Measurements from ENCODE around the gene ANO10.

Gene ANO10

DNA sequence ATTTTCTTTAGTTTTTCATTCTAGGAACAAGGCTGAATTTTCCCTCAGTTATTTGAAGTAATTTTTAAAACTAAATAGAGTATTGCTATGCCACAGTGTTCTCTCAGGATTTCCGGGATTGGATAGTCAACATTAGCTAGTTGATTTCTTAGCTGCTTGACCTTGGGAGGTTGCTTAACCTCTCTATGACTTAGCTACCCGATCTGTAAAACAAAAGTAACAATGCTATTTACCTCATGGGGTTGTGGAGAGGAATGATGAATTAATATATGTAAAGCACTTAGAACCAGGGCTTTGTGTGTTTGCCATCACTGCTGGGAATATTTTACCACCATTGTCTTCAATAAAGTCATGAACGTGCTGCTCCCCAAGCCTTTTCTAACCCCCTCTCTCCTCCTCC, 278.0 kb downstream of the ANO10 start:
- DNase-seq: no peak

DNA sequence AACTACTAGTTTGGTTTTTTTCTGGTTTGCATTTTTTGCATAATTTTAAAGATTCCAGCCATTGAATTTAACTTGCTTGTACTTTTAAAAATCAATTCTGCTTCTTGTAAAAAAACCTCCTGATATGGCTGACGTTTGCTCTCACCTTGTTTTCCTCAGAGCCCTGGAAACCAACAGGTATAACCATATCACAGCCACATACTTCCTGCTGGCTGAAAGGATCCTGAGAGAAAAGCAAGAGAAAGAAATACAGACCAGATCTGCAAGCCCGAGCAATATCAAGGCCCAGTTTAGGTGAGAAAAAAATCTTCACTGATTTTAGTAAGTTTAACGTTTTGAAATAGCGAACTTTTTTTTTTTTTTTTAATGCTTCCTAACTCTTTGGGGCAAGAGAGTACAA, 278.6 kb downstream of the ANO10 start:
- no peak for DNase-seq

DNA sequence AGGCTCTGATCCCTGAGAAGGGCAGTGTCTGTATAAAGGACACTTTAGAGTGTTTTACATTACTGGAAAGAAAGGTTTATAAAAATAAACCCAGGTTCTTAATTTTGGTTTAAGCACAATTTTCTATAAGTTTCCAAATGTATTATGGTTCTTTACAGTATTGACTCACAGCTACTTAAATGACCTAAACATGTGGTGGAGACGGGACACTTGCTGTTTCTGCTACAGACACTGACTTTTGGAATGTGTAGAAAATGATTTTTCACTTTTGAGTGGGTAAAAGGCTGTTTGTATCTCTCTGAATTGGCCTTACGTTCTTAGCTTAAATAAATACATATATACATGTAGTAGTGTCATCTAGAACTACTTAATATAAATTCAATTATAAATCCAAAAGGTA, 280.0 kb downstream of the ANO10 start:
- no peak for DNase-seq

DNA sequence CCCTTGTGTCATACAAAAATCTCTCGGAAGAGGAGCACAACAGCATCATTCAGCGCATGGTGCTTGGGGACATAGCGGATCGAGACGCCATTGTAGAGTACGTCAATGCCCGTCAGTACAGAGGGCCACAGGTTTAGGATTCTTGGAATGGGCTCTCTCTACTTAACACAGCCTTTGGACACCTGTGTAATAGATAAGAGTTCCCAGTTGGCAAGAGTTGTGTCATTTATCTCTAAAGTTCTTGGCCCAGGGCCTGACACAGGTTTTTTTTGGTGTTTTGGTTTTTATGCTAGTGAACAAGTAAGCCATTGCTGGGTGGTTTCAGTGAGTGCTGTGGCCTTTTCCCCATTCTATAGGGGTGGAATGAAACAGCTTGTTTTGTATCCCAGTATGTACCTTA, 281.4 kb downstream of the ANO10 start:
- DNase-seq: no peak

DNA sequence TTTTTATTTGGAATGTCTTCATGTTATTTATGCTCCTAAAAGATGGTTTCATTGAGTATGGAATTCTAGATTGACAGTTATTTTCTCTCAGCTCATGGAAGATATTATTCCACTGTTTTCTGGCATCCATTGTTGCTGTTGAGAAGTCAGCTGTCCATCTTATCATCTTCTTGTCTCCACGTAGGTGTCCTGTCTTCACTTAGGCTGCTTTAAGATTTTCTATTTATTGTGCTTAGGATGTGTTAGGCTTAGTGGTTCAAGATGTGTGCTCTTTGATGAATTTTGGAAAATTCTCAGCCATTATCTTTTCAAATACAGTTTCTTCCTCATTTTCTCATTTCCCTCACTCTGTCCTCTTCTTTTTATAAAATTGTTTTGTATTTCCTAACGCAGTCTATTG, 283.5 kb downstream of the ANO10 start:
- DNase-seq: no peak

DNA sequence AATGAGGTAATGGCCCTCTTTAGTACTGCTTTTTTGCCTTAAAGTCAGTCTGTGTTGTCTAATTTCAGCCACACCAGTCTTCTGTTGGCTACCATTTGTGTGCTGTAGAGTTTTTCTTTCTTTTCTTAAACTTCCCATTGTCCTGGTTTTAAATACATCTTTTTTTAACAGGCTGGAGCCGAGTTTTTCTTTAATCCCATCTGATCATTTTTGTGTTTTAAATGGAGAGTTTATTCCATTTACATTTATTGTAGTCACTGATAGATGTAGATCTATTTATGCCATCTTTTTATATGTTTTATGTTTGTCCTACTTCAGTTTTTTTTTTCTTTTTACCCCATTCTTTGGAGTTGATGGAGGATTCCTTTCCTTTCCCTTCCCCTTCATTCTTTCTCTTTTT, 286.0 kb downstream of the ANO10 start:
- DNase-seq: no peak

DNA sequence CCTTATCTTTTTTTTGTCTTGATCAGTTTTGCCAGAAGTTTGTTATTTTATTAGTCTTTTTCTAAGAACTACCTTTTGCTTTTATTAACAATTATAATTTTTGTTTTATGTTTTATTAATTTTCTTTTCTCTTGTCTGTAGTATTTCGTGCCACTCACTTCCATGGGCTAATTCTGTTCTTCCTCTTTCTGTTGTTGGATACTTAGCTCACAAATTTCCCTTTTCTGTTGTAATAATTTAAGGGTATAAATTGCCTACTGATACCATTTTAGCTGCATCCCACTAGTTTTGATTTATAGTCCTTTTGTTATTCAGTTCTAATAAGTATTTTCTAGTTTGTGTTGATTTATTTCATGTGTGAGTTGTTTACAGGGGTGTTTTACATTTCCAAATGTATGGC, 286.8 kb downstream of the ANO10 start:
- DNase-seq: no peak

DNA sequence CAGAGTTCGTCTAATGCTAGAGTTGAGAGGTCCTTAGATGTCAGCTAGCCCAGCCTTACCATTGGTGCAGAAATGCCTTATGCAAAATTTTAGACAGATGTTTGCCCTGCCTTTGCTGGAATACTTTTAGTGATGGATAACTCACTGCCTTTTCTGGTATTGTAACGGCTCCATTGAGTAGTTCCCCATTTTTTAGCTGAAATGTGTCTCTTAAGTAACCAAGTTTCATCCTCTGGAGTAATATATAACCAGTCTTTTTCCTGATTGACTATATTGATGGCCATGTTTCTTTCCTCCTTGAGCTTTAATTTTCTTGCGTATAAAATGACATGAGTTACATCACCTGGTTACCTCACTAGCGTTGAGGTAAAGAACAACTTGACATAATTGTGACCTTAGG, 290.4 kb downstream of the ANO10 start:
- no peak for DNase-seq

DNA sequence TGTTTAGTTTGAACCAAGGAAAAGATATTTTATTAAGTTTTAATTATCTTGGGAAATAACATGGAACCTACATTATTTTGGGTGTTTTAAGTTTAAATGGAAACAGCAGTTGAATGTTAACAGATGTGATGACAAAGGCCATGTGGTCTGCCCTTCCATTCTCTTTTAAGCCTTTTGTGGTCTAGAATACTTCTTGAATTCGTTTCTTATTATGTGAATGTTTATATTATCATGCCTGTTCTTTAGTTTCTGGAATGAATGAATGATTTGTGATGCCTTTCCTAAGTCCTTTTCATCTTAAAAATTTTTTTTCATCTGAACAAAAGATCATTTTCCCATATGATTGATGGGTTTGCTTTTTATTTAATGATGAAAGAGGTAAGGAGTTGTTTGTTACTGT, 290.8 kb downstream of the ANO10 start:
- peak; percentile 44 for DNase-seq

DNA sequence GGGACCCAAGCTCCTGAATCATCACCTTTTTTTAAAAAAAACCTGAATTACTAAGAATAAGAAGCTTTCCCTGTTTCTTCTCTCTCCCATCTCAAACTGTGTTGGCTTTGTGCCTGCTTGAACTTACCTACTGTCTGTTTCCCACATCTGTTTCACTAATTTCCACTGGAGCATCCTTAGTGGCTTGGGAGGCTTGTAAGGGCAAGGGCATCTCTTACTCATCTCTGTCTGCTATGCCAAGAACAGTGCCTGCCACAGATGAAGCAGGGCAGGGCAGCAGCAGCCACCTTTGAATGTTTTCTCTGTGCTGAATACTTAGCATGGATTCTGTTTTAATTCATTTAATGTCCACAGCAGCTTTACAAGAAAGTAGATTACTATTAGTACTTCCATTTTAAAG, 293.2 kb downstream of the ANO10 start:
- no peak for DNase-seq

DNA sequence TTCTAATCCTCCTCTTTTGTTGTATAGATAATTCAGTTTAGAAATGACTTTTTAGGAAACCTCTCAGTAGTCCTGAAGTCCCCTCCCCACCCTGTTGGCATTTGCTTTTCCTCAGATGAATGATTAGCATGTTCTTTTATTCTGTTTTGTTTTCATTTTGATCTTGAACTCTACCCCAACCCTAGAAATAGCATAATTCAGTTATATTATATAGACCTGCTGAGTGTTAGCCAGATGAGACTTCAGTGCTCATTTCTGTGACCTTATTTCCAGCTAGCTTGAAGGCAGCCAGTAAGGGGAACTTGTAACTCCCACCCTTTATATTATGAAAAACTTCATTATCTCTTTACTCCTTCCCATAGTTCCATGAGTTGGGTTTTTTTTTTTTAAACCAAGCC, 294.2 kb downstream of the ANO10 start:
- no peak for DNase-seq

DNA sequence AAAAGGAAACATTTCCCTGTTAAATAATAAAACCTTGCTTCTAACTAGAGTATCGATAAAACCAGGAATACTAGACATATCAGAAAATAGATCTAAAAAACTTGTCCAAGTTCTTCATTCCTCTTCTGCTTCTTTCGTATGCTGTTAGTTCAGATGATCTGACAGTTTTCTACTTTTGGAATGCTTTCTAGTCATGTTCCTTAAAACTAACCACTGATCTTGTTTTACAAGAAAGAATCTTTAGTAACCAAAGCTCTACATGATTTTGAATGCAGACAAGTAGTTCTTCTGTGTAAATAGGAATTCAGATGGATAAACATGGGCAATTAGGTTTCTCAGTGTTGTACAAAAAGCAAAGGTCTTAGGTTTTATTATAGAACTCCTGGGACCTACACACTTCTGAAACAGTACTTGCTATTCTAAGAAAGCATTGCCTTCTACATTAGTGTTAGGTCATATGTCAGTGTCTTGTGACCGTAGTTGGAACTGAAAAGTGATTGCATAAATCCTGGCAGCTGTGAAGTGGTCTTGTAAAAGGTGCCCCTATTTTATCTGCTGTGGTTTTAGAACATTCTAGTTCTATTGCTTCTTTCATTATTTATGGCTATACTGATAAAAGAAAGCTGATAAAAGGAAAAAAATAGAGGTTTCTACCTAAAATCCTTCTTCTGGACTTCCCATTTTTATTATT, 294.8 kb downstream of the ANO10 start:
- no peak for DNase-seq

DNA sequence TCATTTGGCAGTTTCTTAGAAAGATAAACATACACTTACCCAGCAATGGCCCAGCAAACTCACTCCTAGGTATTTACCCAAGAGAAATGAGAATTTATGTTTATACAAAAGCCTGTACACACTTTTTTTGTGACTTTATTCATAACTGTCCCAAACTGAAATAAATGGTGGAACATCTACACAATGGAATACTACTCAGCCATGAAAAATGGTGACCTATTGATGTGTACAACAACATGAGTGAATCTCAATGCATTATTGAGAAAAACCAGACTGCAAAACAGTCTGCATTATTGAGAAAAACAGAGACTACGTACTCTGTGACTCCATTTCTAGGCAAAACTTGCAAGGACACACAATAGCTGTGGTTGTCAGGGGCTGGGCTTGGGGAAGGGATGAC, 298.3 kb downstream of the ANO10 start:
- DNase-seq: no peak

DNA sequence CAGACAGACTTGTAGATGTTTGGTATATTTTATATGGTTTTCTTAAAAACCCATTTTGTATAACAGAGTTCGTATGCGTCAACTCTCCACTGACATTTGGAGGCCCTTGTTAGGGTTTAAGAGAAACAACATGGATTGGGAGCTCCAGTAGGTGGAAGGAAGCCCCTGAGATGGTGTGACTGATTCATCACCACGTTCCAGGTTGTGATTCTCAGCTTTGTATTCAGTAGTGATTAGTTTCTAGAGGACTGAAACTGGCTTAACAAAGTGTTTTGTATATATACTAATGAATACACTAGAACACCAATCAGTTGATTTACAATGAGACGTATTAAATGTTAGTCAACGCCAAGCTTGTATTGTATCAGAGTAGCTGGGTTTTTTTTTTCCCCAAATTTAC, 301.5 kb downstream of the ANO10 start:
- no peak for DNase-seq

DNA sequence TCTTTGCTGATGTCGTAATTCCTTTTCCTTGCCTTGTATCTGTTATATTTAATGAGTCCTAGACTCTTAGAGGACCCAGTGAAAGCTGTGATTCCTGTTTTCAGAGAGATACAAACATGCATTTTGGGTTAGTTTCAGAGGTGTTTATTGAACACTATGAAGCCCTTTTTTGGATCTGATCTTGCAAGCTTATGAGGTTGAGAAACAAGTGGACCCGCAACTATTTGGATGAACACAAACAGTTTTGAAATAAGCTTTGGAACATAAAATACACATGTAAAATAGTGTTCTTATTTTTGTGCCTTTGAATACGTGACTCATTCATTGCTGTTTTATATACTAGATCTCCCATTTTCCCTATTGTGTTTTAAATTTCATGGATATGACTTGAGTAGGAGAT, 302.0 kb downstream of the ANO10 start:
- DNase-seq: no peak

DNA sequence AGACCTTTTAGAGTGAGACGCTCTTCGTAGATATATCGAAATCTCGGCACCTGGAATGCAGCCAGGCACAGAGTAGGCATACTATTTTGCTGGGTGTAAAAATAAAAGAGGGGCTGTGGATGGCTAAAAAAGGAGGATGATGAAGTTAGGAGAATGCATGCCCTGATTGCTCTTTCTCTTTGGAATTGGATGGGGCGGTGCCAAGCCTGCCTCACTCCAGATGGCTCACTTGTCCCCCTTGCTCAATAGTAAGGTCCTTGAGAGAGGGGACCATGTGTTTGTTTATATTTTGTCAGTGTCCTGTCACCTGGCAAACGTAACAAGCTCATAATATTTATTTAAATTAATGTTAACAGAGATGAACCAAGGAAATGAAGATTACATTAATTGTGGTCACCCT, 302.4 kb downstream of the ANO10 start:
- no peak for DNase-seq

DNA sequence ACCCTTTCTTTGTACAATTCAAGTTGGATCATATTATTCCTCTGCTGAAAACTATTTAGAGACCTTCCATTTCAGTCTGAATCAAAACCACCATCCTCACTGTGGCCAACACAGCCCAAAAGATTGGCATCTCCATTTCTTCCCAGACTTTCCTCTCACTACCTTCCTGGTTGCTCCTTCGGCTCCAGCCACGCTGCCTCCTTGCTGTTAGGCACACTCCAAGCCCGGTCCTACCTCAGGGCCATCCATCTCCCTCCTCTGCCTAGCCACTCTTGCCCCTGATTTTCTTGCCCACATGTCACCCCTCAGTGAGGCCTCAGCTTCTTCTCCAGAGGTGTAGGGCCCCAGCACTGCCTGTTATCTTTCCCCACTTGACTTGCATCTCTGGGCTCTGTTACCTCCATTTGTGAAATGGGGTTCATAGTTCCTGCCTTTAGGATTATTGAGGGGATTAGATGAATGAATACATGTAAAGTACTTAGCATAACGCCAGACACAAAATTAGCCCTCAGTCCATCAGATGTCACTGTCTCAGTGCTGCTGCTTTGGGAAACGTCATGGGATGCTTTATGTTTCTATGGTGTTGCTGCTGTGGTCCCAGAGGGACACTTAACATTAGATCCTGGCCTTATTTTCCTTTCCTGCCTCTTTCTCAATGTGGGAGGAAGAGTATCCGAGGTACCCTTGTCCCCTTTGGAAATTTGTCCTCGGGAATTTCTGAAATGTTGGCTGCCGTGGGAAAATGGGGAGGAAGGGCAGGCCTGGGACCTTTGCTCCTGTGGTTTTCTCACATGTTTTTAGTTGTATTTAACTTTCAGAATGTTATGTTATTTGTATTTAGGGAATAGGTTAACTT, 304.1 kb downstream of the ANO10 start:
- DNase-seq: no peak

DNA sequence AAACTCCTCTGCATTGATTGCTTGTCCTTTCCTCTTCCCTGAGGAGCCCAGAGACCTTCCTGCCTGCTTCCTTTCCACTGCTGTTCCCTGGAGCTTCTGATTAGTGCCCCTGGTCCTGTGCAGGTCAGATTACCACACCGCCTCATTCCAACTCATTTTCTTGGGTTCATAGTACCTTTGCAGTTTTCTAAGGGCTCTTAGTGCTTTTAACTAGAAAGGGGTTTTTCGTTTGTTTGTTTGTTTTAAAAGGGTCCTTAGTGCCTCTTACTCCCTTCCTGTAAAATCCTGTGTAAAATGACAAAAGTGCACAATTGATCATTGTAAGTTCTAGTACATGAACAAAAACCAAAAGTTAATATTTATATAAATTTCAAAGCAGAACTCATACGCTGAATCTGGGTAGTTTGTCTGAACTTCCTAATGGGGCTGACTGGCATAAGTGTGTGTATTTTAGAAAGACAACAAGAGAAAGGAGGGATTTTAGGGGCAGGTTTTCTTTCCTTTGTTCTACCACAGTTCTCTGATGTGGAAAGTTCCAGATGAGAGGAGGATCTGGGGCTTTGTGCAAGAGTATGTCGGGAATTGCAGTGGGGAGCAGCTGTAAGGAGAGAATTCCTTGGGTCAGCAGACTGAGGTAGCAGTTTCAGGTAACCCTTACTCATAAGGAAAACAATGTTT, 304.9 kb downstream of the ANO10 start:
- DNase-seq: no peak

Data from fibroblast of skin of right quadriceps (primary cell).